H9 (cell line): ENCODE measurements around the gene AMOT. TPM values are rescaled to one million over a fixed set of nuclear protein-coding genes. Genes with fewer than 3 reads are reported as not detected.

Experiments used
- DNase-seq: peaks from one replicate; pipeline ENCODE4 v3.0.0-alpha.2; 2017
- H2AFZ ChIP-seq: one replicate; pipeline ENCODE4 v1.6.1; 2013; ENCODE audit warnings: mild to moderate bottlenecking, low read length, control low read depth, moderate library complexity
- H2AK5ac ChIP-seq: 2 replicates; pipeline ENCODE4 v1.6.1; 2013; ENCODE audit warnings: low read length, control low read depth, mixed read lengths; ENCODE audit not compliant: insufficient read length
- H2BK120ac ChIP-seq: one replicate; pipeline ENCODE4 v1.6.1; 2013; ENCODE audit warnings: low read depth, mild to moderate bottlenecking, low read length, control low read depth, inconsistent platforms; ENCODE audit not compliant: poor library complexity, severe bottlenecking
- H2BK12ac ChIP-seq: 2 replicates; pipeline ENCODE4 v1.6.1; 2013; ENCODE audit warnings: low read length, control low read depth, mixed read lengths, low read depth; ENCODE audit not compliant: insufficient read length
- H2BK15ac ChIP-seq: 2 replicates; pipeline ENCODE4 v1.6.1; 2013; ENCODE audit warnings: low read depth, low read length, control low read depth
- H2BK20ac ChIP-seq: one replicate; pipeline ENCODE4 v1.6.1; 2013; ENCODE audit warnings: low read depth, mild to moderate bottlenecking, low read length, control low read depth, inconsistent platforms; ENCODE audit not compliant: poor library complexity, severe bottlenecking
- H2BK5ac ChIP-seq: 2 replicates; pipeline ENCODE4 v1.6.1; 2013; ENCODE audit warnings: low read length, control low read depth, mixed read lengths; ENCODE audit not compliant: insufficient read length
- H3K14ac ChIP-seq: 2 replicates; pipeline ENCODE4 v1.6.1; 2013; ENCODE audit warnings: low read length, control low read depth; ENCODE audit not compliant: insufficient read depth
- H3K18ac ChIP-seq: 2 replicates; pipeline ENCODE4 v1.6.1; 2013; ENCODE audit warnings: low read depth, mild to moderate bottlenecking, mixed read lengths, low read length, control low read depth; ENCODE audit not compliant: insufficient read length
- H3K23ac ChIP-seq: 2 replicates; pipeline ENCODE4 v1.6.1; 2013; ENCODE audit warnings: low read length, control low read depth, mixed read lengths, low read depth; ENCODE audit not compliant: insufficient read length
- H3K23me2 ChIP-seq: 2 replicates; pipeline ENCODE4 v1.6.1; 2013; ENCODE audit warnings: low read depth, mild to moderate bottlenecking, mixed read lengths, low read length, control low read depth; ENCODE audit not compliant: insufficient read length, poor library complexity, severe bottlenecking
- H3K27ac ChIP-seq: 2 replicates; pipeline ENCODE4 v1.5.1; 2013; ENCODE audit warnings: low read length, control low read depth, mixed read lengths, low read depth; ENCODE audit not compliant: insufficient read length
- H3K27me3 ChIP-seq: 2 replicates; pipeline ENCODE4 v1.6.1; 2013; ENCODE audit warnings: low read length, control low read depth, inconsistent platforms; ENCODE audit not compliant: insufficient read depth
- H3K4ac ChIP-seq: 2 replicates; pipeline ENCODE4 v1.6.1; 2013; ENCODE audit warnings: low read depth, mild to moderate bottlenecking, control low read depth, inconsistent platforms, low read length, moderate library complexity
- H3K4me1 ChIP-seq: 2 replicates; pipeline ENCODE4 v1.6.1; 2013; ENCODE audit warnings: low read length, control low read depth, inconsistent platforms; ENCODE audit not compliant: insufficient read depth
- H3K4me2 ChIP-seq: 2 replicates; pipeline ENCODE4 v1.6.1; 2013; ENCODE audit warnings: low read length, control low read depth, mixed read lengths; ENCODE audit not compliant: insufficient read length, insufficient read depth
- H3K56ac ChIP-seq: 2 replicates; pipeline ENCODE4 v1.6.1; 2013; ENCODE audit warnings: low read depth, mild to moderate bottlenecking, mixed read lengths, low read length, control low read depth; ENCODE audit not compliant: insufficient read length
- H3K79me1 ChIP-seq: 2 replicates; pipeline ENCODE4 v1.6.1; 2013; ENCODE audit warnings: low read depth, mild to moderate bottlenecking, moderate library complexity, low read length, control low read depth, inconsistent platforms; ENCODE audit not compliant: insufficient read depth, poor library complexity, severe bottlenecking
- H3K79me2 ChIP-seq: 2 replicates; pipeline ENCODE4 v1.6.1; 2013; ENCODE audit warnings: low read length, control low read depth, inconsistent platforms; ENCODE audit not compliant: insufficient read depth
- H3K9ac ChIP-seq: 2 replicates; pipeline ENCODE4 v1.6.1; 2013; ENCODE audit warnings: low read length, control low read depth, mixed read lengths; ENCODE audit not compliant: insufficient read length; ENCODE audit errors: extremely low read depth
- H3K9me3 ChIP-seq: one replicate; pipeline ENCODE4 v1.6.1; 2013; ENCODE audit warnings: low read depth, low read length, inconsistent platforms; ENCODE audit not compliant: control insufficient read depth
- H3T11ph ChIP-seq: one replicate; pipeline ENCODE4 v1.6.1; 2013; ENCODE audit warnings: mild to moderate bottlenecking, low read length, control low read depth, inconsistent platforms
- H4K20me1 ChIP-seq: one replicate; pipeline ENCODE4 v1.6.1; 2013; ENCODE audit not compliant: control insufficient read depth, insufficient read length, insufficient read depth
- H4K5ac ChIP-seq: 2 replicates; pipeline ENCODE4 v1.6.1; 2013; ENCODE audit warnings: low read depth, mild to moderate bottlenecking, mixed read lengths, low read length, control low read depth; ENCODE audit not compliant: insufficient read length
- H4K8ac ChIP-seq: replicated peaks from 2 replicates; pipeline ENCODE4 v1.6.1; 2013; ENCODE audit warnings: low read length, control low read depth, mixed read lengths, low read depth; ENCODE audit not compliant: insufficient read length
- H4K91ac ChIP-seq: 2 replicates; pipeline ENCODE4 v1.6.1; 2013; ENCODE audit warnings: low read depth, mild to moderate bottlenecking, moderate library complexity, mixed read lengths, low read length, control low read depth; ENCODE audit not compliant: insufficient read length
- H3K27ac Mint-ChIP-seq, 3 experiments: 2 replicates in 2 of 3; 3 replicates in 1 of 3; pipeline ENCODE4 v1.8.0; 2020 to 2021; ENCODE audit warnings: mixed read lengths in 3 of 3, mild to moderate bottlenecking in 1 of 3, moderate library complexity in 1 of 3
- H3K27me3 Mint-ChIP-seq: 2 replicates; pipeline ENCODE4 v1.8.0; 2021; ENCODE audit warnings: low read depth, mild to moderate bottlenecking, moderate library complexity, mixed read lengths
- H3K36me3 Mint-ChIP-seq, 3 experiments: 2 replicates in 2 of 3; 3 replicates in 1 of 3; pipeline ENCODE4 v1.8.0; 2020 to 2021; ENCODE audit warnings: low read depth in 3 of 3, mixed read lengths in 3 of 3; ENCODE audit not compliant: insufficient read depth in 1 of 3
- H3K4me1 Mint-ChIP-seq, 2 experiments: 2 replicates each; pipeline ENCODE4 v1.8.0; 2020; ENCODE audit warnings: mixed read lengths in 2 of 2
- H3K4me3 Mint-ChIP-seq, 2 experiments: 2 replicates in 1 of 2; 3 replicates in 1 of 2; pipeline ENCODE4 v1.8.0; 2020 to 2021; ENCODE audit warnings: mild to moderate bottlenecking in 2 of 2, mixed read lengths in 2 of 2, moderate library complexity in 1 of 2
- H3K9me3 Mint-ChIP-seq, 2 experiments: 2 replicates in 1 of 2; 3 replicates in 1 of 2; pipeline ENCODE4 v1.8.0; 2020; ENCODE audit warnings: mild to moderate bottlenecking in 2 of 2, mixed read lengths in 2 of 2, moderate library complexity in 1 of 2
- CTCF ChIP-seq: fragments of 200-600 bp; sonication (generic); conservative IDR thresholded peaks from 3 replicates; pipeline ENCODE4 v1.8.0; 2021; ENCODE audit warnings: antibody characterized with exemption, mild to moderate bottlenecking
- WGBS: extraction: QIAGEN DNeasy Blood & Tissue Kit; methylation state at CpG from one replicate; pipeline ENCODE4 v1.1.7; 2013; ENCODE audit warnings: missing lambda C conversion rate, low lambda C conversion rate, mixed read lengths; ENCODE audit not compliant: insufficient read length; ENCODE audit errors: extremely low coverage; 5-methylcytosine and 5-hydroxymethylcytosine counted together
- total RNA-seq: library from RNA; stranded (reverse); gene quantifications from 2 replicates; pipeline ENCODE4 v1.2.1, GENCODE V29; 2021

AMOT gene
- total RNA-seq, 1 experiment from 2014 or later: 17.6 TPM

- Histone ChIP-seq H4K8ac (no peak overlapping the region), H3K4ac (no peak overlapping the region), H2BK120ac (no peak overlapping the region), H3K79me1 (no peaks in the 10 kb centered on the region), H2BK20ac (no peak overlapping the region), H2AK5ac (no peak overlapping the region), H3K14ac (no peak overlapping the region), H3K27ac (no peak overlapping the region), H3K79me2 (no peaks in the 10 kb centered on the region), H3K27me3 (no peaks in the 10 kb centered on the region), H2BK5ac (no peak overlapping the region), H3K9ac (no peak overlapping the region), H3K4me1 (peaks cover 2% of the 10 kb centered on the region; the same call in 1 of the 2 replicates), H4K5ac (no peak overlapping the region), H2BK12ac (no peak overlapping the region), H2AFZ (no peak overlapping the region), H2BK15ac (no peak overlapping the region), H3K23ac (no peak overlapping the region), H3K23me2 (no peaks in the 10 kb centered on the region), H3K56ac (no peak overlapping the region), H4K20me1 (no peaks in the 10 kb centered on the region), H3K4me2 (no peak overlapping the region), H4K91ac (no peak overlapping the region), H3K18ac (no peak overlapping the region), H3K9me3 (no peaks in the 10 kb centered on the region), H3T11ph (no peak overlapping the region)
- Mint-ChIP-seq H3K4me3 (no peak overlapping the region), H3K27ac (no peak overlapping the region), H3K9me3 (no peaks in the 10 kb centered on the region), H3K4me1 (peaks cover 25 to 30% of the 10 kb centered on the region in 2 experiments), H3K27me3 (no peaks in the 10 kb centered on the region), H3K36me3 (peaks cover 1 to 7% (median 4%) of the 10 kb centered on the region in 3 experiments; a peak in 3 of 7 replicates)
- WGBS: no CpG with 5 or more reads among the region's 3 CpGs
- DNase-seq: no peak
- TF ChIP-seq CTCF: no peak
These were observed 37.6 kb downstream of the AMOT start for GRCh38 chrX:112803060-112803459.
